GM21619 (cell line): ENCODE measurements around the gene SNAPC4.

Source experiments
- ATAC-seq: cut with Tn5 transposase; IDR thresholded peaks from one replicate; pipeline ENCODE4 v1.9.1; 2021; ENCODE audit not compliant: unreplicated experiment

The SNAPC4 gene, protein sequence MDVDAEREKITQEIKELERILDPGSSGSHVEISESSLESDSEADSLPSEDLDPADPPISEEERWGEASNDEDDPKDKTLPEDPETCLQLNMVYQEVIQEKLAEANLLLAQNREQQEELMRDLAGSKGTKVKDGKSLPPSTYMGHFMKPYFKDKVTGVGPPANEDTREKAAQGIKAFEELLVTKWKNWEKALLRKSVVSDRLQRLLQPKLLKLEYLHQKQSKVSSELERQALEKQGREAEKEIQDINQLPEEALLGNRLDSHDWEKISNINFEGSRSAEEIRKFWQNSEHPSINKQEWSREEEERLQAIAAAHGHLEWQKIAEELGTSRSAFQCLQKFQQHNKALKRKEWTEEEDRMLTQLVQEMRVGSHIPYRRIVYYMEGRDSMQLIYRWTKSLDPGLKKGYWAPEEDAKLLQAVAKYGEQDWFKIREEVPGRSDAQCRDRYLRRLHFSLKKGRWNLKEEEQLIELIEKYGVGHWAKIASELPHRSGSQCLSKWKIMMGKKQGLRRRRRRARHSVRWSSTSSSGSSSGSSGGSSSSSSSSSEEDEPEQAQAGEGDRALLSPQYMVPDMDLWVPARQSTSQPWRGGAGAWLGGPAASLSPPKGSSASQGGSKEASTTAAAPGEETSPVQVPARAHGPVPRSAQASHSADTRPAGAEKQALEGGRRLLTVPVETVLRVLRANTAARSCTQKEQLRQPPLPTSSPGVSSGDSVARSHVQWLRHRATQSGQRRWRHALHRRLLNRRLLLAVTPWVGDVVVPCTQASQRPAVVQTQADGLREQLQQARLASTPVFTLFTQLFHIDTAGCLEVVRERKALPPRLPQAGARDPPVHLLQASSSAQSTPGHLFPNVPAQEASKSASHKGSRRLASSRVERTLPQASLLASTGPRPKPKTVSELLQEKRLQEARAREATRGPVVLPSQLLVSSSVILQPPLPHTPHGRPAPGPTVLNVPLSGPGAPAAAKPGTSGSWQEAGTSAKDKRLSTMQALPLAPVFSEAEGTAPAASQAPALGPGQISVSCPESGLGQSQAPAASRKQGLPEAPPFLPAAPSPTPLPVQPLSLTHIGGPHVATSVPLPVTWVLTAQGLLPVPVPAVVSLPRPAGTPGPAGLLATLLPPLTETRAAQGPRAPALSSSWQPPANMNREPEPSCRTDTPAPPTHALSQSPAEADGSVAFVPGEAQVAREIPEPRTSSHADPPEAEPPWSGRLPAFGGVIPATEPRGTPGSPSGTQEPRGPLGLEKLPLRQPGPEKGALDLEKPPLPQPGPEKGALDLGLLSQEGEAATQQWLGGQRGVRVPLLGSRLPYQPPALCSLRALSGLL (N-terminal part only)

DNA sequence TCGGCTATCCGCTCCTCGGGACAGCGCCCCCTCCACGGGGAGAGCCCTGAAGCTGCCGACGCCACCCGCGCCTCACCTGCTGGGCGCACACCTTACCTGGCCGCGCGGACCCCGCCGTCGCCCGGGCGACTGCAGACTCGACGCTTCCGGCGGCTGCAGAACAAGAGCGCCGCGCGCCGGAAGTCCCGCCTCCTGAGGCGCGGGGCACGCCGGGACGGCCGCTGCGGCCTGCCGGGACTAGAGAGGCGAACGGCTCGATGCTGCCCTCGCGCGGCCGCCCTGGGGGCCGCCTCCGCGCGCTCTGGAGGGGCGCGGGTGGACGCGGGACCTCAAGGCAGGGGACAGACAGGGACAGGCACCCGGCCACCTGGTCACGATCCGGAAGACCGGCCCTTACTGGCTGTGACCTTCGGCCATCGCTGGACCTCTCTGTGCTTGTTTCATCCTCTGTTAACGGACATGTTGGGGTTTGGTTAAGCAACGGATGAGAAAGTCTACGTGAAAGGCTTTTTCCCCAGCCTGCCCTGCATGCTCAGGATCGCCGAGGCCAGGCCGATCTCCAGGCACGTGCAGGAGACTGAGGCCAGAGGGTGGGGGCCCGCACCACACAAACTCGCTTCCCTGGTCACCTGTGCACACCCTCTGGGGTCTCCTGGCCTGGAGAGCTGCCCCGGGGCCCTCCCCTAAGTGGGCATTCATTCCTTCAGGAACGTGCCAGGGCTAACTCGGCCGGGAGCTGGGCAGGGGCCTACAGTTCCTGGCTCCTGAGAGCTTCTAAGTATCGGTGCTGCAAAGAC lies at the start of gene SNAPC4:
TSS of gene SNAPC4 (minus strand) at position 133 of the 797 bp plus-strand sequence. CDS start 1,742 bp downstream, outside the sequence.
- ATAC-seq: peak; percentile 55

DNA sequence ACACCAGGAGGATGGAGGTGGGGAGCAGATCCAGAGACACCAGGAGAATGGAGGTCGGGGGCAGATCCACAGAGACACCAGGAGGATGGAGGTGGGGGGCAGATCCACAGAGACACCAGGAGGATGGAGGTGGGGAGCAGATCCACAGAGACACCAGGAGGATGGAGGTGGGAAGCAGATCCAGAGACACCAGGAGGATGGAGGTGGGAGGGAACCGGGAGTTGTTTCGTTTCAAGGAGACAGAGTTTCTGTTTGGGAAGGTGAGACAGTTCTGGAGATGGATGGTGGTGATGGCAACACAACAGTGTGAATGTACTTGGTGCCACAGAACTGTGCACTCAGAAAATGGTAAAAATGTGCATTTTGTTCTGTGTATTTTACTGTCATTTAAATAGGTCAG lies 48.7 kb upstream of the SNAPC4 start:
- no peak for ATAC-seq

DNA sequence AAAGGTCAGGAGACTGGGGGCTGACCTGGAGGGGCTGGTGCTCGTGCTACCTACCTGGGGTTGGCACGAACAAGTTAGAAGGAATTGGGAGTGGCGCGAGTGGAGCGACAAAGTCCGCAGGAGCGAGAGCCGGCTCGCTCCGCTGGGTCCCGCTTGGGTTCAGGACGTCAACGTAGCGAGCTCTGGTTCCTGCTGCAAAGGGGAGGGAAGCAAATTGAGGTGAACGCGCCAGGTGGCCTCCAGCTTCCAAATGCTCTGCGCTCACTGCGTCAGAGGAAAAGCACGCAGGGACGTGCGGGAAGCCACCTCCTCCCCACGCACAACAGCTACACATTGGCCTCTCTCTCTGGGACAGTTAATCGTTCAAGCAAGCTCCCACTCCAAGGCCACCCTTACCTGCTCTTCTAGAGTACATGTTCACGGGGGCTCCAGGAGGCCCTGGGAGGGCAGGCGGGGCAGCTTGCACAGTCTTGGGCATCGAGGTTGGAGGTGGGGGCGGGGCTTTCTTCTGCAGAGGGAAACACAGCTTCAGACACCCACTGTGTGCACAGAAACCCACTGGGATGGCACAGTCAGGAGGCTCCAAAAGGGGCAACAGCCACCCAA lies 47.3 kb upstream of the SNAPC4 start:
- no peak for ATAC-seq

DNA sequence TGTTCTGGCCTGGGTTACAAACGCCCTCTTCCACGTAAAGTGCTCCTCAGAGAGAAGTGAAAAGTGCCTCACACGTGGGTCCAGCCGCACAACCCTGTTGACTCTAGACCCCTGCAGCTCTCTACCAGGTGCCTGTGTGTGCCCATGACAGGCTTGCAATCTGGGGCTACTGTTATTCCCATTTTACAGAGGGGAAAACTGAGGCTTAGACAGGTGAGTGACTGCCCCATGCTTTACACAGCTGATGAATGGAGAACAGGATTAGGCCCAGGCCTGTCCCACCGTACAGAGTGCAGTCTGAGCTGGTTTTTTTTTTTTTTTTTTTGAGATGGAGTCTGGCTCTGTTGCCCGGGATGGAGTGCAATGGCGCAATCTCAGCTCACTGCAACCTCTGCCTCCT lies 45.8 kb upstream of the SNAPC4 start:
- no peak for ATAC-seq

DNA sequence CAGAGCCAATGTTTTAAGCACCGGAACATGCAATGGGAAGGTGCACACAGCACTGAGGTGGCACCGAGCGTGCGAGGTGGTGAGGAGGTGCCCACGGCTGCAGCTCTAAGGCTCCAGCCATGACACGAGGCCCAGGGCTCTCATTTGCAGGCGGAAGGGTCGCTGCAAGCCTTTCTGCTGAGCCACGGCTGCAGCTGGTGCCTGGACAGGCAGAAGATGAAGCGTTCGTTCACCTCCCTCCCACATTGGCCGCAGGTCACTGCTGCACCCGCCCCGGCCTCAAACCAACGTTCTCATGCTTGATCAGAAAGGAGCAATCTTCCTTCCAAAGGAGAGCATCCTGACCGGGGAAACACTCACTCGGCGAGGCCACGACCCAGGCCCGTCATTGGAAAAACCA lies 44.1 kb upstream of the SNAPC4 start:
- no peak for ATAC-seq

DNA sequence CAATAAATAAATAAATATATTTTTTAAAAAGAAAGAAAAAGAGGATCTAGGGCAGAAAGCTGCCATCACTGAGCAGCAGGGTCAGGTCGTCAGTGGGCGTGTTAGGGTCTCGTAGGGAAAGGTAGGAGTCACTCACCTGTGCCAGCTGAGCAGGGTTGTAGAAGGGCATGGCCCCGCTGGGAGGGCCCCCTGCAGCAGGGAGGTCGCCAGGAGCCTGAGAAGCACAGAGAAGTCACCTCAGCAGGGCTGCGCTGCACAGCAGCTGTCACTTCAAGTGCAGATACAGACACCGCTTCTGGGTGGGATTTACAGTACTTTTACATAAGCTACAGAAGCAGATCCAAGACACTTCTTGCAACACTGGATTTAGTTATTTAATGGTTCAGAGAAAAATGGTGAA lies 43.7 kb upstream of the SNAPC4 start:
- no peak for ATAC-seq

DNA sequence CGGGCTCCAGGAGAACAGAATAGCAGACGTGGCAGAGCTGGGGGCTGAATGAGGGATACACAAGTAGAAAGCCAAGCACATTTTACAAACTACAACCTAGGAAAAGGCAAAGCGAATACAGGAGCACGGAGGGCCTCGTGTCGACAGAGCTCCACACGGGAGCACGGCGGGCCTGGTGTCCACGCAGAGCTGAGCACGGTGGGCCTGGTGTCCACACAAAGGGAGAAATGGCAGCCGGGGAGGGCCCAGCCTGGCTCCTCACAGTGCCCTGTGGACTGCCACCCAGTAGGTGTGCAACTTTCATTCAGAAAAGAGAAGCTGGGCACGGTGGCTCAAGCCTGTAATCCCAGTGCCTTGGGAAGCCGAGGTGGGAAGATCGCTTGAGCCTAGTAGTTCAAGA lies 43.1 kb upstream of the SNAPC4 start:
- ATAC-seq: no peak

DNA sequence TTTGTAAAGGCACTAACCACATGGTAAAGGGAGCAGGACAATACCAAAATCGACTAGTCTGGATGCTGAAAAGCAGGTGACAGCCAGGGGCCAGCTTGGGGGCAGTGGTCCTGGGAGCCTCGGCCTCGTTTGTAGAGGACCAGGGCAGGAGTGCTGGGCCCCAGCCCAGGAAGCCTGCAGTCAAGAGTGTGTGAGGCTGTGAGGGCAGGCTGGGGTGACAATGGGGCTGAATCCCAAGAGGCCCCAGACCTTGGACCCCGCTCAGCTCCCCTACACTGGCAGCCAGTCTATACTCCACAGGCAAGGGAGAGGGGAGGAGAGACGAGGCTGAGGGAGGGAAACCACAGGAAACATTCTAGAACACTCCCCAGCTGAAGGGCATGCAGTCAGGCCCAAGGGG lies 42.3 kb upstream of the SNAPC4 start:
- no peak for ATAC-seq

DNA sequence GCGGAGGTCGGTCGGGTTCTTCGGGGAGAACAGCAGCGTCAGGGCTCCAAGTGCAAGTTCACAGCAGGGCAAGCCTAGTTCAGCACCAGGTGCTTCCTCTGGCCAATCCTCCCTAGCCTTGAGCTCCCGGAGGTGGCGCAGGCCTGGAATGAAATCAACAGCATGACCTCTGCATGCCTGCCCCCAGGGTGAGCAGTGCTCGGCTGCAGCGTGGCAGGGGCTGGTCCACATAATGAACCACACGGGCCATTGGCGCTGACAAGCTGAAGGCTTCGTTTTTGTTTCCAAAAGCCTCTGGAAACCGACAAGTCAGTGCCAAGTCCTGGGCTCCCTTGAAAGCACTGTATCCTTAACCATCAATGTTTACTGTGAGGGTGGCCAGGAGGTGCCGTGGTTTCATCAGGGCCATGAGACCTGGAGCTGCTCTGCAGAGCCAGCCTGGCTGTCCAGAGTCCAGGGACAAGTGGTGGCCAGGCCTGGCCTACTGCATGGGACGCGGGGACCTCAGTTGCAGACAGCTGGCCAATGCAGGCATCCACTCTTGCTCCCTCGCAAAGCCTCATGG lies 41.8 kb upstream of the SNAPC4 start:
- ATAC-seq: no peak

DNA sequence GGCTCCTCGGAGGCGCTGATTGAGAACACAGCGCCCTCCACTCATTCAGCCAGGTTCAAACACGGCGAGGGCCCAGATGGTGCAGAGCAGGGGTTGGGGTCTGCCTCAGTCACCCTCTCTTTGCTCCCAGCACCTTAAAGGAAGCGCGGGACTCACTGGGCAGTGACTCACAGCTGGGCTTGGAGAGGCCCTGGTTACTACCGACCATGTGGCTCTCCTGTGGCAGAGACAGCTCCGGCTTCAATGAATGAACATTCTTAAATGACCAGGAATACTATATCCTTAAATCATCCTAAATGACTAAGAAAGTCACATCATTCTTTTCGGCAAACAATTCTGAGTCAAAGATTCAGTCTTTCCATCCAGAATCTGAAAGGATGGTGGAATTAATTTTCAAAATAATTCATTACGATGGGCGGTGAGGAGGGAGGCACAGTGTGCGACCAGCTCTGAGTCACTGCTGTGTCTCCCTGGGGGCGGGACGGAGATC lies 41.3 kb upstream of the SNAPC4 start:
- no peak for ATAC-seq

DNA sequence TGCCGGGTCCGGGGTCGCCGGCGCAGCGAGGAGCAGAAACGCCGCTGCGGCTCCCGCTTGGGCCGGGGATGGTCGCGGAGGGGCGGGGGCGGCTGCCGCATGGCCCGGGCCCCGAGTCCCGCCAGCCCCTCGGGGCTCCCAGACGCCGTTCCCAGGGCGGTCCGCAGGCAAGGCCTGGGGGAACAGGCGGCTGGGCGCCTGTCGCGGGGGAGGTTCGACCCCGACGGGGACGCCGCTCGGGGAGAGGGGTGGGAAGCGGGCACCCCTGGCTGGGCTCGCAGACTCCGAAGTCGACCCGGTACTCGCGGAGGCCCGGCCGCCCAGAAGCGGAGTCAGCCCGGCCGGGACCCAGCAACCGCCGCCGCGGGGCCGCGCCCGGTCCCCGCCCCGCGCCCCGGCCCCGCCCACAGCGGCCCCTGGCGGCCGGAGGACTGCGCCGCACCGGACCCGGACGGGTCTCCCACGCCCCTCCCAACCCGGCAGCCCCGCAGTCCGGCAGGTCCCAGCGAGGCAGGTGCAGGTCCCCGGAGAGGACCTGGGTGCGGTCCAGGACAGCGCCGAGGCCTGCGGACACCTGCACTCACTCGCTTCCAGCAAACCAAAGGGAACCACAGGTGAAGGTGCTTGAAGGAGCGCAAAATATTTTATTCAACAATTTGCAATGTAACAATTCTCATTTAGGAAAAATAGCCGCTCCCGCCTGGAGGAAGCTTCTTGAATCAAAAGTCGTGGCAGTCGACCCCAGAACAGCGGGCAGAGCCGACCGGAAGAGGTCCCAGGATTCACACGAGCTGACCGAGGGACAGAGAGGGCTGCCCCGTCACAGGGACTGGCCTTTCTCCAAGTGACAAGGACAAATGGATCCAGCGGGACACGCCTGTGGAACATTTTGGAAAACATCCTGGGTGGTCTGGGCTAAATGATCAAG lies 39.8 kb upstream of the SNAPC4 start, which contains the start of gene INPP5E:
TSS of gene INPP5E (minus strand) at position 365 of the 928 bp plus-strand sequence. CDS start 426 bp downstream, outside the sequence.
- ATAC-seq: peak; percentile 59

DNA sequence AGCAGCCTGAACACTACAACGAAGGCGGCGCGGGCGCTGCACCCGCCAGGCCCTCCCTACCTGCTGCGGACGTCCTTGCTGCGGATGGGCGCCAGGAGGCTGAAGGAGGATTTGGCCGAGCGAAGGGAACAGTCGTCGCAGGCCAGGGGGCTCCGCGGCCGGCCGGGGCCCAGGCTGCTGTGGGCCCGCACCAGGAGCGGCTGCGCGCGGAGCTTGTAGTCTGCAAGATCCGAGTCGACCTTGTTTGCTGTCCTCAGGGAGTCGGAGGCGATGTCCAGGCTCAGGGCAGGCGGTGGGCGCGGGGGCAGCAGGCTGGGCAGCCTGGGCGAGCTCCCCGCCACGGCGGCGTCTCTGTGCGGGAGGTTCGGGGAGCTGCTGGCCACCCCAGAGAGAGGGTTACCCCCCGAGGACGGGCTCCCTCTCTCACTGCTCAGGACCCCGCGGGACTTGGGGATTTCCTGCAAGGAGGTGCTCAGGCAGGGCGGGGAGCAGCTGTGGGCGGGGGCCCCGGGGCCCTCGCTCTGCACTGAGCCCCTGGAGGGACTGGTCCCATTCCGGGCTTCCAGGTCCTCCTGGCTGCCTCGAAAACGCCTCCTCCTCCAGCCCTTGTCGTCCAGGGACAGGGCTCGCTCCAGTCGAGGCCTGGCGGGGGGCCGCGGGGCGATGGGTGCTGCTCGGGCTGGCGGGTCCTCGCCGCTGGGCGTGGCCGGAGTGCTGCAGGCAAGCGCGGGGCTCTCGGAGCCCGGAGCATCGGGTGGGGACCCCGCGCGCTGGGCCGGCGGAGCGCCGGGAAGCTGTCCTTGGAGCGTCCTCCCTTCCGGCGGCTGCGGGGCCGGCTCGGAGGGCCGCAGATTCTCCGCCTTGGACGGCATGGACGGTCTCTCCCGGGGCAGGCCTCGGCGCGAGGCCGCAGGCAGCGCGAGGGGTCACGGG lies 38.8 kb upstream of the SNAPC4 start:
- peak; percentile 46 for ATAC-seq

DNA sequence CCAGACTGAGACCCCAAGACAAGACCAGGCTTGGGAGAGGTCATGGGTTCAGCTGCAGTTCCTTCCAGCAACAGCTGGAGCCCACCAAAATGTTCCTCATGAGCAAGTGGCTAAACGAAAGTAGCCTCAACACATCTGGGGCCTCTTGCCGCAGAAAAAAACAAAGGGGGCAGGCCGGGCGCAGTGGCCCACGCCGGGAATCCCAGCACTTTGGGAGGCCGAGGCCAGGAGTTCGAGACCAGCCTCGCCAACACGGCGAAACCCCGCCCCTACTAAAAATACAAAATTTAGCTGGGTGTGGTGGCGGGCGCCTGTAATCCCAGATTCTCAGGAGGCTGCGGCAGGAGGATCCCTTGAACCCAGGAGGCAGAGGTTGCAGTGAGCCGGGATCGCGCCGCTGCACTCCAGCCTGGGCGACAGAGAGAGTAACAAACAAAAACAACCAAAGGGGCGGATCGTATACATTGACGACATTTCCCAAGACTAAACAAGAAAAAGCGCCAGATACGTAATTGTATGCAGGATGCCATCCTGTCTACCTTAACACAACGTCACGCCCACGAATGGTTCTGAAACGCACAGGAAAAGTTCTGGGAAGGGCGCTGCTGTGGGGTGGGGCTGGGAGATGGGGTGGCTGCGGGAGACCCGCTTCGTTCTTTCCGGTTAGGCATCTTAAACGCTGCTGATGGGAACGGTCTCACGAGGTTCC lies 38.0 kb upstream of the SNAPC4 start:
- no peak for ATAC-seq

DNA sequence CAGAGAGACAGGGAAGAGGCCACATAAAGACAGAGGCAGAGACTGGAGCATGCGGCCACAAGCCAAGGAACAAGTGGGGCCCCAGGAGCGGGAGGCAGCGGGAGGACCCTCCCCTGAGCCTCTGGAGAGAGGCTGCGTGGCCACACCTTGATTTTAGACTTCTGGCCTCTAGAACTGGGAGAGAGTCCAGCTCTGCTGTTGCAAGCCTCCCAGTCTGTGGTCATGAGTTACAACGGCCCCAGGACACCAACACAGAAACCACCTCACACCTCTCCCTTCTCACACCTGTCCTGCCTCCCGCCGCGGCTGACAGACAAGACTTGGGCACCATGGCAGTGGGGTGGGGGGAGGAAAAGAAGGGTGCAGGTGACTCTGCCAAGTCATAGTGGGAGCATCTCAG lies 37.5 kb upstream of the SNAPC4 start:
- ATAC-seq: no peak

DNA sequence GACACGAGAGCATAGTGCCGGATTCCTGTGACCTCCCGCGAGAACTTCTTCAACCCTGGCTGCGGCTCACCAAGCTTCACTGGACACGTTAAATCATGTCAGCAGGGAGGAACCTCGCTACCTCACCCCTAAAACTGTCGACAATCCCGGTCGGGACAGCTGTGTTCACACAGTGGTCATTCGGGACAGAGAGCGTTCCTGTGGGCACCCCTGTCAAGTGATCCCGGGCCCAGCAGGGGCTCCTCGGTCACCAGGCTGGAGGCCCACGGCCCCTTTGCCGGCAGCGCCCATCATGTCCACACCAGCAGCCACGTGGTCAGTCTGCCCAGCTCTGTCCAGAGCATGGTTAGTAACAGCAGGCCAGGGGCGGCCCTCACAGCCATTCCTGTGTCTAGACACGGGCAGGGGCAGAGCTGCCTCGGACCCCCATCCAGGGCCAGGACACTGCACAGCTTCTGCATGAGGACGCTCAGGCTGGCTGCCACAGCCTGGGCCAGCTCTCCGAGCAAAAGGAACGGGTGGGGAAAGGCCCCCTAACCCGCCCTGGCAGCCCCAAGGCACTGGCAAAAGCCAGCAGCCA lies 36.2 kb upstream of the SNAPC4 start:
- ATAC-seq: no peak

DNA sequence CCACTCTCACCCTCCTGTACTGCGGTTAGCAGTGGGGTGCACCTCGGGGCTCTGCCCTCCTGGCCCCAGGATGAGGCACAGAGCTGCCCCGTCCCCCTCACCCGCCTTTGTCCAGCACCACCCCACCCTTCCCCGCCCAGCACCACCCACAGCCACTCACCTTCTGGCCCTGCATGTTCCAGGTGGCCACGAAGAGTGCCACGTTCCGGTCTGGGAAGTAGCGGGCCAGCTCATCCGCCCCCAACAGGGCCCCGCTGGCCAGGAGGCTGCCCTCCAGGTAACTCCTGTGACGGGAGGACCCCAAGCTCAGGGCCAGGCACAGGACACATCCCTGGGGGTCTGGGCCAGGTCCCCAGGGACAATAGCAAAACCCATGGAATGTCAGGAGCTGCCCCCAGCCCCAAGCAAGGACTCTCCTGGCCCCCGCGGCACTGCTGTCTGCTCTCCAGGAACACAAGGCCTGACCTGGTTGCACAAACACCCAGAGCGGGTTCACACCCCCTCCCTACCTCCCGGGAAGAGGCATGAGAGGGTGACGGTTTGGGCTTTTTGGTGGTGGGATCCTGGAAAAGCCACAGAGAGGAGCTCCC lies 34.7 kb upstream of the SNAPC4 start:
- ATAC-seq: no peak
